Thyroid gland (tissue), 4 donors: ENCODE data around the gene TIAM1. TPM values are rescaled to one million over a fixed set of nuclear protein-coding genes. Genes with fewer than 3 reads are reported as not detected.

ENCODE experiments used
- DNase-seq, 2 donors: peaks; one replicate each; pipeline ENCODE4 v3.0.0-alpha.2; 2019
- H3K27ac ChIP-seq, 3 donors: fragments of 200-600 bp; sonication (generic); 1 replicate in 2 of 3; 2 replicates in 1 of 3; pipeline ENCODE4 v1.5.1; 2016 to 2019; ENCODE audit warnings: mild to moderate bottlenecking in 1 of 3, moderate library complexity in 1 of 3
- H3K27me3 ChIP-seq: fragments of 200-600 bp; sonication (generic); one replicate; pipeline ENCODE4 v1.5.1; 2019
- H3K36me3 ChIP-seq, 2 donors: fragments of 200-600 bp; sonication (generic); one replicate each; pipeline ENCODE4 v1.5.1; 2016 to 2019
- H3K4me1 ChIP-seq, 2 donors: fragments of 200-600 bp; sonication (generic); one replicate each; pipeline ENCODE4 v1.5.1; 2017 to 2019
- H3K4me3 ChIP-seq, 3 donors: fragments of 200-600 bp; sonication (generic); replicated peaks in 1 of 3; 1 replicate in 2 of 3; 2 replicates in 1 of 3; pipeline ENCODE4 v1.5.1; 2016; ENCODE audit warnings: mild to moderate bottlenecking in 1 of 3
- H3K9me3 ChIP-seq: fragments of 200-600 bp; sonication (generic); one replicate; pipeline ENCODE4 v1.5.1; 2017
- POLR2A ChIP-seq, 2 donors: fragments of 450-650 bp; IDR thresholded peaks; one replicate each; pipeline ENCODE4 v1.6.1; 2017; ENCODE audit warnings: antibody characterized with exemption in 2 of 2, mild to moderate bottlenecking in 2 of 2, moderate library complexity in 1 of 2
- WGBS, 2 donors: methylation state at CpG; one replicate each; pipeline ENCODE4 v1.1.5; 2017; 5-methylcytosine and 5-hydroxymethylcytosine counted together
- intact Hi-C: fragments of 100-400 bp; cut with DNase I; formaldehyde crosslinking; loops from one replicate; pipeline ENCODE4 v1.15.1; 2023
- total RNA-seq, 4 donors: library from RNA; depleted of rRNA; stranded (reverse); fragments of >200 nt; gene quantifications; one replicate each; pipeline ENCODE4 v1.2.3, GENCODE V29; 2016
- TF ChIP-seq, protein P1 (sequence below), 6 experiments: fragments of 200-600 bp in 3 of 6; fragments of 450-650 bp in 3 of 6; sonication (generic) in 3 of 6; IDR thresholded peaks; one replicate each; pipeline ENCODE4 v1.5.1; 2016 to 2019; ENCODE audit warnings: antibody characterized with exemption in 6 of 6, mild to moderate bottlenecking in 2 of 6, inconsistent platforms in 1 of 6, moderate library complexity in 1 of 6

TIAM1 gene
- total RNA-seq, 4 donors from 2014 or later, result 2.2 to 6.7 (median 2.4) TPM

GRCh38 chr21:31273278-31273677 is 70.8 kb downstream of the TIAM1 start:
- no peak overlapping the region for H3K4me3 ChIP-seq
- WGBS, 2 donors, result 81 to 86% methylated on average over 2 of the region's 2 CpGs
- H3K27me3 ChIP-seq, result no peaks in the 10 kb centered on the region
- intact Hi-C loops, result no loop called here
- no peak for DNase-seq
- H3K36me3 ChIP-seq, result no peaks in the 10 kb centered on the region
- H3K9me3 ChIP-seq, result no peaks in the 10 kb centered on the region
- H3K27ac ChIP-seq, result no peak overlapping the region
- no peaks in the 10 kb centered on the region for H3K4me1 ChIP-seq
- TF ChIP-seq, protein P1, sequence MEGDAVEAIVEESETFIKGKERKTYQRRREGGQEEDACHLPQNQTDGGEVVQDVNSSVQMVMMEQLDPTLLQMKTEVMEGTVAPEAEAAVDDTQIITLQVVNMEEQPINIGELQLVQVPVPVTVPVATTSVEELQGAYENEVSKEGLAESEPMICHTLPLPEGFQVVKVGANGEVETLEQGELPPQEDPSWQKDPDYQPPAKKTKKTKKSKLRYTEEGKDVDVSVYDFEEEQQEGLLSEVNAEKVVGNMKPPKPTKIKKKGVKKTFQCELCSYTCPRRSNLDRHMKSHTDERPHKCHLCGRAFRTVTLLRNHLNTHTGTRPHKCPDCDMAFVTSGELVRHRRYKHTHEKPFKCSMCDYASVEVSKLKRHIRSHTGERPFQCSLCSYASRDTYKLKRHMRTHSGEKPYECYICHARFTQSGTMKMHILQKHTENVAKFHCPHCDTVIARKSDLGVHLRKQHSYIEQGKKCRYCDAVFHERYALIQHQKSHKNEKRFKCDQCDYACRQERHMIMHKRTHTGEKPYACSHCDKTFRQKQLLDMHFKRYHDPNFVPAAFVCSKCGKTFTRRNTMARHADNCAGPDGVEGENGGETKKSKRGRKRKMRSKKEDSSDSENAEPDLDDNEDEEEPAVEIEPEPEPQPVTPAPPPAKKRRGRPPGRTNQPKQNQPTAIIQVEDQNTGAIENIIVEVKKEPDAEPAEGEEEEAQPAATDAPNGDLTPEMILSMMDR (IDR thresholded peaks at IDR 0.05), result no peak
- TF ChIP-seq POLR2A (IDR thresholded peaks at IDR 0.05), result no peak

DNA sequence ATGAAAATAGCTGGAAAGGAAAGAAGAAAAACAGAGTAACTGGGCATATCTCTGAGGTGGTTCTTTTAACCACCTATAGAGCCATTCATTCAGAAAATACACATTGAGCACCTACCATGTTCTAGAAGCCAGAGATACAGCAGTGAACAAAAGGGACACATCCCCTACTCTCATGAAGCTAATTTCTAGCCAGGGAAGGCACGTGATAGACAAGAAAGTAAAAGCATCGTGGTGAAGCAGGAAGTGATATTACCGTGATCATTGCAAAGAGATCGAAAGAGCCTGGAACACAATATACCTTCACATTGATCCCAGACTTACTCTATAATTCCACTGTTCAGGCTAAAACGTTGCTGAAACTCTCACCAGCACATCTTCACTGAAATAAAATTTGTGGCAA is 76.0 kb downstream of the TIAM1 start:
- H3K27ac ChIP-seq, result no peak overlapping the region
- no peaks in the 10 kb centered on the region for H3K27me3 ChIP-seq
- H3K4me3 ChIP-seq, result no peak overlapping the region
- no peaks in the 10 kb centered on the region for H3K36me3 ChIP-seq
- WGBS, 2 donors, result 32 to 42% methylated on average over 5 of the region's 5 CpGs
- DNase-seq, result no peak
- intact Hi-C loops, result no loop called here
- TF ChIP-seq, protein P1 (IDR thresholded peaks at IDR 0.05), result no peak
- no peak for TF ChIP-seq POLR2A (IDR thresholded peaks at IDR 0.05)
- H3K4me1 ChIP-seq, result no peaks in the 10 kb centered on the region
- no peaks in the 10 kb centered on the region for H3K9me3 ChIP-seq

GRCh38 chr21:31267644-31268043 is 76.4 kb downstream of the TIAM1 start:
- DNase-seq, result peak in 1 of 2 donors; percentile 10
- Histone ChIP-seq H3K36me3 (no peaks in the 10 kb centered on the region), H3K27me3 (no peaks in the 10 kb centered on the region), H3K4me3 (no peak overlapping the region), H3K4me1 (no peaks in the 10 kb centered on the region), H3K9me3 (no peaks in the 10 kb centered on the region), H3K27ac (no peak overlapping the region)
- TF ChIP-seq, protein P1 (IDR thresholded peaks at IDR 0.05), result no peak
- no peak for TF ChIP-seq POLR2A (IDR thresholded peaks at IDR 0.05)
- WGBS, 2 donors, result 28 to 36% methylated on average over 4 of the region's 4 CpGs
- intact Hi-C loops, result no loop called here

- no peak for DNase-seq
- H3K27me3 ChIP-seq, result no peaks in the 10 kb centered on the region
- H3K27ac ChIP-seq, result no peak overlapping the region
- no peak overlapping the region for H3K4me3 ChIP-seq
- H3K4me1 ChIP-seq, result no peaks in the 10 kb centered on the region
- no peak for TF ChIP-seq POLR2A (IDR thresholded peaks at IDR 0.05)
- TF ChIP-seq, protein P1 (IDR thresholded peaks at IDR 0.05), result no peak
- H3K9me3 ChIP-seq, result no peaks in the 10 kb centered on the region
- 91 to 95% methylated on average over 18 of the region's 18 CpGs for WGBS, 2 donors
- no peaks in the 10 kb centered on the region for H3K36me3 ChIP-seq
- intact Hi-C loops, result no loop called here
These were observed 77.8 kb downstream of the TIAM1 start for GRCh38 chr21:31266241-31266640.

GRCh38 chr21:31265366-31266013 is 78.6 kb downstream of the TIAM1 start:
- DNase-seq, result no peak
- no peak overlapping the region for H3K4me3 ChIP-seq
- H3K4me1 ChIP-seq, result no peaks in the 10 kb centered on the region
- H3K9me3 ChIP-seq, result no peaks in the 10 kb centered on the region
- no peaks in the 10 kb centered on the region for H3K36me3 ChIP-seq
- no peak for TF ChIP-seq POLR2A (IDR thresholded peaks at IDR 0.05)
- TF ChIP-seq, protein P1 (IDR thresholded peaks at IDR 0.05), result no peak
- WGBS, 2 donors, result 64 to 77% methylated on average over 11 of the region's 11 CpGs
- intact Hi-C loops, result no loop called here
- no peaks in the 10 kb centered on the region for H3K27me3 ChIP-seq
- H3K27ac ChIP-seq, result no peak overlapping the region
